B cell (primary cell): ENCODE measurements around the gene XRCC4. TPM values are rescaled to one million over a fixed set of nuclear protein-coding genes. Genes with fewer than 3 reads are reported as not detected.

Experiments
- ATAC-seq: fragments of 200-7000 bp; cut with Tn5 transposase; one replicate; pipeline ENCODE4 v1.10.0; 2021; ENCODE audit warnings: low read depth, mild to moderate bottlenecking, moderate number of reproducible peaks, moderate library complexity
- CTCF ChIA-PET: fragments of 350-600 bp; sonication (Branson Sonifier 250); formaldehyde crosslinking; loops from one replicate; lab custom pipeline; 2021; ENCODE audit warnings: antibody characterized with exemption, inconsistent platforms; lab: Charles Lee
- POLR2A ChIA-PET: fragments of 350-600 bp; sonication (Branson Sonifier 250); formaldehyde crosslinking; loops from one replicate; lab custom pipeline; 2021; ENCODE audit warnings: antibody characterized with exemption; lab: Charles Lee
- DNase-seq: peaks from one replicate; pipeline ENCODE4 v3.0.0; 2013
- H2AFZ ChIP-seq: 2 replicates; pipeline ENCODE4 v1.6.1; 2012; ENCODE audit warnings: mild to moderate bottlenecking, low read depth, low read length; ENCODE audit not compliant: insufficient read depth, poor library complexity, severe bottlenecking
- H3K27ac ChIP-seq, 2 donors: 1 replicate in 1 of 2; 2 replicates in 1 of 2; pipeline ENCODE4 v1.5.1; 2012 to 2013; ENCODE audit warnings: low read length in 2 of 2, mild to moderate bottlenecking in 2 of 2, moderate library complexity in 1 of 2
- H3K27me3 ChIP-seq, 4 experiments: fragments of 200-600 bp in 1 of 4; sonication (generic) in 1 of 4; replicated peaks in 1 of 4; 1 replicate in 2 of 4; 2 replicates in 2 of 4; pipeline versions ENCODE4 v1.6.1 to v1.7.0; 2013 to 2016; ENCODE audit warnings: low read length in 3 of 4, mild to moderate bottlenecking in 2 of 4, mixed read lengths in 1 of 4, moderate library complexity in 1 of 4; ENCODE audit not compliant: insufficient read depth in 4 of 4, control insufficient read depth in 3 of 4; ENCODE audit errors: control extremely low read depth in 1 of 4
- H3K36me3 ChIP-seq, 2 experiments: replicated peaks in 1 of 2; 1 replicate in 1 of 2; 2 replicates in 1 of 2; pipeline versions ENCODE4 v1.6.1 to v1.7.1; 2013; ENCODE audit warnings: low read length in 1 of 2; ENCODE audit not compliant: insufficient read depth in 2 of 2, control insufficient read depth in 1 of 2; ENCODE audit errors: control extremely low read depth in 1 of 2, extremely low read depth in 1 of 2
- H3K4me1 ChIP-seq, 2 donors: fragments of 200-600 bp in 1 of 2; sonication (generic) in 1 of 2; 1 replicate in 1 of 2; 2 replicates in 1 of 2; pipeline versions ENCODE4 v1.5.1 to v1.6.1; 2013 to 2017; ENCODE audit warnings: low read length in 2 of 2; ENCODE audit not compliant: control insufficient read depth in 2 of 2, insufficient read depth in 2 of 2
- H3K4me2 ChIP-seq: replicated peaks from 2 replicates; pipeline ENCODE3; 2012; ENCODE audit warnings: mild to moderate bottlenecking, low read depth, low read length; ENCODE audit not compliant: poor library complexity, severe bottlenecking
- H3K4me3 ChIP-seq, 5 experiments: fragments of 200-600 bp in 1 of 5; sonication (generic) in 1 of 5; 1 replicate in 3 of 5; 2 replicates in 2 of 5; pipeline versions ENCODE4 v1.5.1 to v1.7.0; 2011 to 2016; ENCODE audit warnings: low read length in 4 of 5, mild to moderate bottlenecking in 4 of 5, low read depth in 2 of 5, control low read depth in 1 of 5, moderate library complexity in 1 of 5; ENCODE audit not compliant: insufficient read depth in 1 of 5; ENCODE audit errors: control extremely low read depth in 1 of 5, extremely low read depth in 1 of 5
- H3K79me2 ChIP-seq: fragments of 200-600 bp; sonication (generic); one replicate; pipeline ENCODE4 v1.6.0; 2016; ENCODE audit warnings: low read length; ENCODE audit not compliant: control insufficient read depth, insufficient read depth
- H3K9ac ChIP-seq: fragments of 200-600 bp; sonication (generic); 2 replicates; pipeline ENCODE4 v1.6.1; 2017; ENCODE audit warnings: mild to moderate bottlenecking, low read length, moderate library complexity
- H3K9me3 ChIP-seq, 3 donors: one replicate each; pipeline versions ENCODE4 v1.6.1 to v1.7.1; 2013; ENCODE audit warnings: low read length in 2 of 3; ENCODE audit not compliant: control insufficient read depth in 2 of 3, insufficient read depth in 1 of 3; ENCODE audit errors: control extremely low read depth in 1 of 3
- H4K20me1 ChIP-seq: 2 replicates; pipeline ENCODE4 v1.6.0; 2012; ENCODE audit warnings: mild to moderate bottlenecking, low read length; ENCODE audit not compliant: insufficient read depth, control insufficient read depth, poor library complexity, severe bottlenecking
- H3K27ac Mint-ChIP-seq: one replicate; pipeline ENCODE4 v1.8.0; 2021; ENCODE audit warnings: mixed read lengths
- H3K27me3 Mint-ChIP-seq: one replicate; pipeline ENCODE4 v1.8.0; 2021; ENCODE audit warnings: mixed read lengths
- H3K4me1 Mint-ChIP-seq: one replicate; pipeline ENCODE4 v1.8.0; 2021; ENCODE audit warnings: mixed read lengths
- H3K4me3 Mint-ChIP-seq: one replicate; pipeline ENCODE4 v1.8.0; 2021; ENCODE audit warnings: mixed read lengths
- H3K9me3 Mint-ChIP-seq: one replicate; pipeline ENCODE4 v1.8.0; 2022; ENCODE audit warnings: mixed read lengths; ENCODE audit not compliant: insufficient read depth
- CTCF ChIP-seq: fragments of 200-600 bp; IDR thresholded peaks from one replicate; pipeline ENCODE4 v1.8.0; 2022; ENCODE audit warnings: antibody characterized with exemption, mild to moderate bottlenecking
- EZH2 ChIP-seq: IDR thresholded peaks from 2 replicates; pipeline ENCODE4 v1.6.1; 2012; ENCODE audit warnings: borderline replicate concordance, low read depth, mild to moderate bottlenecking, moderate library complexity, low read length; ENCODE audit not compliant: insufficient read depth, poor library complexity, severe bottlenecking
- WGBS: methylation state at CpG from one replicate; pipeline ENCODE4 v1.1.5; 2013; ENCODE audit warnings: missing lambda C conversion rate; ENCODE audit not compliant: insufficient coverage; 5-methylcytosine and 5-hydroxymethylcytosine counted together
- intact Hi-C: fragments of 100-400 bp; cut with micrococcal nuclease; formaldehyde crosslinking; loops from one replicate; pipeline ENCODE4 v1.10.0; 2022
- polyA minus RNA-seq: library from RNA; depleted of rRNA, polyadenylated mRNA; stranded (reverse); fragments of >200 nt; gene quantifications from 2 replicates; pipeline ENCODE4 v1.2.3, GENCODE V29; 2012
- polyA plus RNA-seq: library from polyadenylated mRNA; depleted of rRNA; stranded (reverse); fragments of >200 nt; gene quantifications from 2 replicates; pipeline ENCODE4 v1.2.3, GENCODE V29; 2012
- total RNA-seq, 2 donors: library from RNA; stranded (reverse); fragments of 120-200 nt in 1 of 2; gene quantifications; 1 replicate in 1 of 2; 2 replicates in 1 of 2; pipeline versions ENCODE4 v1.2.3 to v1.2.4, GENCODE V29; 2013 to 2022

XRCC4 gene
- total RNA-seq (7.3 and 7.7 TPM in 2 replicates), polyA plus RNA-seq (1.3 and 1.7 TPM in 2 replicates), polyA minus RNA-seq (1.5 and 2.4 TPM in 2 replicates)
- total RNA-seq (2013): 12.3 TPM

- intact Hi-C loops: loop anchor here (1.0 kb wide), 1 partner anchor 1776 kb away; the partner anchor contains the start of gene ZCCHC9
- H3K4me1 Mint-ChIP-seq: peaks cover 54% of the 10 kb centered on the region
- peak within 1 kb of the TSS; percentile 81 for H3K9ac ChIP-seq
- H2AFZ ChIP-seq: peak within 1 kb of the TSS; percentile 94
- TF ChIP-seq CTCF (no peak), EZH2 (no peak)
- no peaks in the 10 kb centered on the region for H3K27me3 Mint-ChIP-seq
- DNase-seq (peak; percentile 97), ATAC-seq (peak; percentile 99)
- H3K4me1 ChIP-seq: peaks cover 12 to 17% of the 10 kb centered on the region in 2 donors
- ChIA-PET POLR2A (interaction anchor here (1.2 kb wide), 1 partner anchor 65 kb away, joined by 3 read pairs; no protein-coding TSS in a partner anchor), CTCF (no interaction called here)
- peaks cover 4% of the 10 kb centered on the region for H4K20me1 ChIP-seq
- peak within 1 kb of the TSS; percentile 91 to 100 (median 91) for H3K4me3 ChIP-seq
- H3K9me3 Mint-ChIP-seq: no peaks in the 10 kb centered on the region
- H3K27me3 ChIP-seq: no peaks in the 10 kb centered on the region
- H3K27ac ChIP-seq: peak within 1 kb of the TSS; percentile 82 to 88
- no peaks in the 10 kb centered on the region for H3K9me3 ChIP-seq
- peak within 1 kb of the TSS; percentile 97 for H3K27ac Mint-ChIP-seq
- H3K4me3 Mint-ChIP-seq: peak within 1 kb of the TSS; percentile 98
- under 1% methylated on average over 41 of the region's 44 CpGs for WGBS
- peaks cover 84% of the 10 kb centered on the region for H3K79me2 ChIP-seq
- H3K4me2 ChIP-seq: peak within 1 kb of the TSS; percentile 77
- H3K36me3 ChIP-seq: peaks cover 4 to 5% of the 10 kb centered on the region in 2 experiments
Observed at GRCh38 chr5:83076742-83077661, at the start of gene XRCC4, which contains the start of gene TMEM167A. Gene XRCC4, plus strand, starts transcription at chr5:83077547. Its CDS starts 27,373 bp downstream, at chr5:83104920. Gene TMEM167A, minus strand, starts transcription at chr5:83077394. Its CDS starts 71 bp downstream, at chr5:83077323.

- Histone ChIP-seq H3K27me3 (no peaks in the 10 kb centered on the region), H3K9ac (no peak overlapping the region), H3K79me2 (no peaks in the 10 kb centered on the region), H3K27ac (no peak overlapping the region), H3K4me3 (no peak overlapping the region), H3K9me3 (no peaks in the 10 kb centered on the region), H3K36me3 (no peaks in the 10 kb centered on the region), H3K4me1 (peaks cover 11 to 15% of the 10 kb centered on the region in 2 donors), H3K4me2 (no peak overlapping the region), H4K20me1 (no peaks in the 10 kb centered on the region), H2AFZ (no peak overlapping the region)
- Mint-ChIP-seq H3K4me3 (no peak overlapping the region), H3K4me1 (peaks cover 12% of the 10 kb centered on the region), H3K27ac (no peak overlapping the region), H3K9me3 (no peaks in the 10 kb centered on the region), H3K27me3 (no peaks in the 10 kb centered on the region)
- ChIA-PET CTCF (no interaction called here), POLR2A (no interaction called here)
- no peak for DNase-seq
- ATAC-seq: no peak
- 100% methylated on average over 1 of the region's 2 CpGs for WGBS
- intact Hi-C loops: no loop called here
- TF ChIP-seq EZH2 (no peak), CTCF (no peak)
Observed at GRCh38 chr5:83029912-83030311, 47.4 kb upstream of the XRCC4 start.
